ENCODE results near the gene GINS2.

- no peak for TF ChIP-seq EP300 (IDR thresholded peaks at IDR 0.05)
- TF ChIP-seq CTCF (IDR thresholded peaks at IDR 0.05) = no peak
- TF ChIP-seq POLR2A (IDR thresholded peaks at IDR 0.05) = no peak
- TF ChIP-seq POLR2AphosphoS5 (IDR thresholded peaks at IDR 0.05) = no peak
Observed at GRCh38 chr16:85716680-85717038, 27.9 kb upstream of the GINS2 start.

Data from suprapubic skin (tissue), 4 donors.